GM12865 (cell line): ENCODE data around the gene RMI2.

Experiments used
- DNase-seq: peaks from one replicate; pipeline ENCODE4 v3.0.0; 2010; ENCODE audit warnings: low read depth
- H3K4me3 ChIP-seq: 2 replicates; pipeline ENCODE4 v1.5.1; 2011; ENCODE audit warnings: mild to moderate bottlenecking, low read depth, low read length, control low read depth
- TF ChIP-seq, protein P1 (sequence below): IDR thresholded peaks from 2 replicates; pipeline ENCODE4 v1.5.1; 2011; ENCODE audit warnings: low read length, control low read depth, low read depth, inconsistent platforms; ENCODE audit not compliant: insufficient read depth; ENCODE audit errors: missing control alignments

The RMI2 gene

DNA sequence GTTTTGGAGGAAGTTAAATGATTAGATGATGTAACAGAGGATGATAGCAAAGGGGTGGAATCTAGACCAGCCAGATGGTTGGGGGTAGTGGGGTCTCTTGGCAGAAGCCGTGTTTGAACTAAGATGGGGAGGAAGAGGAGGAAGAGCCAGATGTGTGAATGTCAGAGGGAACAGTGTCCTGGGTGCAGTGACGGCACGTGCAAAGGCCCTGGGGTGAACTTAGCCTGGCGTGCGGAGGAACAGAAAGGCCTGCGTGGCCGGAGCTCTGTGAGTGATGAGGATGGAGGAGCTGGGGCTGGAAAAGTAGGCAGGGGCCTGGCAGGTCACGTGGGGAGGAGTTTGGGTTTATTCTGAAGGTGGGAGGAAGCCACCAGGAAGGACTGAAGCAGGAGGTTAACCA is 26.4 kb upstream of the RMI2 start:
- no peak overlapping the region for H3K4me3 ChIP-seq
- TF ChIP-seq, protein P1, sequence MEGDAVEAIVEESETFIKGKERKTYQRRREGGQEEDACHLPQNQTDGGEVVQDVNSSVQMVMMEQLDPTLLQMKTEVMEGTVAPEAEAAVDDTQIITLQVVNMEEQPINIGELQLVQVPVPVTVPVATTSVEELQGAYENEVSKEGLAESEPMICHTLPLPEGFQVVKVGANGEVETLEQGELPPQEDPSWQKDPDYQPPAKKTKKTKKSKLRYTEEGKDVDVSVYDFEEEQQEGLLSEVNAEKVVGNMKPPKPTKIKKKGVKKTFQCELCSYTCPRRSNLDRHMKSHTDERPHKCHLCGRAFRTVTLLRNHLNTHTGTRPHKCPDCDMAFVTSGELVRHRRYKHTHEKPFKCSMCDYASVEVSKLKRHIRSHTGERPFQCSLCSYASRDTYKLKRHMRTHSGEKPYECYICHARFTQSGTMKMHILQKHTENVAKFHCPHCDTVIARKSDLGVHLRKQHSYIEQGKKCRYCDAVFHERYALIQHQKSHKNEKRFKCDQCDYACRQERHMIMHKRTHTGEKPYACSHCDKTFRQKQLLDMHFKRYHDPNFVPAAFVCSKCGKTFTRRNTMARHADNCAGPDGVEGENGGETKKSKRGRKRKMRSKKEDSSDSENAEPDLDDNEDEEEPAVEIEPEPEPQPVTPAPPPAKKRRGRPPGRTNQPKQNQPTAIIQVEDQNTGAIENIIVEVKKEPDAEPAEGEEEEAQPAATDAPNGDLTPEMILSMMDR, result no peak
- no peak for DNase-seq

DNA sequence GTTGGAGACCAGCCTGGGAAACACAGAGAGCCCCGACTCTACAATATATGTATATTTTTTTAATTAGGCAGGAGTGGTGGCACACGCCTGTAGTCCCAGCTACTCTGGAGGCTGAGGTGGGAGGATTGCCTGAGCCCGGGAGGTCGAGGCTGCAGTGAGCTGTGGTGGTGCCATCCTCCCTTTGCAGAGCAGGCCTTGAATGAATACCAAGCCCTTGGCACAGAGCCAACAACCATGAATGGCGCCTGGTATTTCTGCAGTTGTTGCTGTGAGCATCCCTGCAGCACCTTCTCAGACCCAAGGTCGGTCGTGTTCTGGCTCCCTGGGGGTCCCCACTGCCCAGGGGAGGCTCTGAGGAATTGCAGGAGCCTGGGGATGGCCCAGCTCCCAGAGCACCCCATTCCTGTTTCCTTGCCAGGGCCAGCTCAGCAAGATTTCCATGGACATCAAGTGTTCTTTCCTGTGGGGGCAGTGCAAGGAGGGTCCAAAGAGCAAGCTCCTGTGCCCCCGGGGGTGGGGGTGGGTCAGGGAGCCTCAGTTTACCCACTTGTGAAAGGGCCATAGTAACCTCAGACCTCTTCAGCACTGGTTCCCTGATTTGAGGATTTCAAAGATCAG is 25.6 kb upstream of the RMI2 start:
- DNase-seq, result no peak
- H3K4me3 ChIP-seq, result no peak overlapping the region
- TF ChIP-seq, protein P1, result no peak

DNA sequence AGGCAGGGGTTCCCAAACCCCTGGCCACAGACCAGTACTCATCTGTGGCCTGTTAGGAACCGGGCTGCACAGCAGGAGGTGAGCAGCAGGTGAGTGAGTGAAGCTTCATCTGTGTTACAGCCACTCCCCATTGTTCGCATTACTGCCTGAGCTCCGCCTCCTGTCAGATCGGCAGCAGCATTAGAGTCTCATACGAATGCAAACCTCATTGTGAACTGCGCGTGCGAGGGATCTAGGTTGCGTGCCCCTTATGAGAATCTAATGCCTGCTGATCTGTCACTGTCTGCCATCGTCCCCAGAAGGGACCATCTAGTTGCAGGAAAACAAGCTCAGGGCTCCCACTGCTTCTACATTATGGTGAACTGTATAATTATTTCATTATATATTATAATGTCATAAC is 25.1 kb upstream of the RMI2 start:
- no peak for DNase-seq
- TF ChIP-seq, protein P1, result no peak
- no peak overlapping the region for H3K4me3 ChIP-seq

DNA sequence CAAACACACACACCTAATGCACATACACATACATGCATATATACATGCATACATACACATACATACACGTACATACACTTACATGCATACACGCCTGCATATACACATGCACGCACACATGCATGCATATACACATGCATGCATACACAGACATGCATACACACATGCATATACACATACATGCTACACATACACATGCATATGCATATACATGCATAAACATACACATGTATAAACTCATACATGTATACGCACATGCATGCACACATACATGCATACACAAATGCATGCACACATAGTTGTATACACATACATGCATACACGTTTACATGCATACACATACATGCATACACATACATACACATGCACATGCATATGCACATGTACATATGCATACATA is 23.6 kb upstream of the RMI2 start:
- no peak overlapping the region for H3K4me3 ChIP-seq
- TF ChIP-seq, protein P1, result no peak
- DNase-seq, result no peak

DNA sequence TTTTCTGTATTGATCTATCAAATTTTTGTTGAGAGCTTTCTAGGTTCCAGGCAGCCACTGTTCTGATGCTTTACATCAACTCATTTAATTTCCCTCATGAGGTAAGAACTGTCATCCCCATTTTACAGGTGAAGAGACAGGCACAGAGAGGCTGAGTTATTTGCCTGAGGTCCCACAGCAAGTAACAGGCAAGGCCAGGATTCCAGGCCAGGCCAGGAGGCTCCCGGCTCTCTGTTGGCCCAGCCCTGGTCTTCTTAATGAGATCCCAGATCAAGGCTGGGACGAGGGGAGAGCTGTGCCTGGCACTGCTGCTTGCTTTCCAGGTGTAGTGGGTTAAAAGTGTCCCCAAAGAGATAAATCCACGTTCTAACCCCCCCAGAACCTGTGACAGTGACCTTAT is 22.4 kb upstream of the RMI2 start:
- DNase-seq, result no peak
- TF ChIP-seq, protein P1, result no peak
- H3K4me3 ChIP-seq, result no peak overlapping the region

DNA sequence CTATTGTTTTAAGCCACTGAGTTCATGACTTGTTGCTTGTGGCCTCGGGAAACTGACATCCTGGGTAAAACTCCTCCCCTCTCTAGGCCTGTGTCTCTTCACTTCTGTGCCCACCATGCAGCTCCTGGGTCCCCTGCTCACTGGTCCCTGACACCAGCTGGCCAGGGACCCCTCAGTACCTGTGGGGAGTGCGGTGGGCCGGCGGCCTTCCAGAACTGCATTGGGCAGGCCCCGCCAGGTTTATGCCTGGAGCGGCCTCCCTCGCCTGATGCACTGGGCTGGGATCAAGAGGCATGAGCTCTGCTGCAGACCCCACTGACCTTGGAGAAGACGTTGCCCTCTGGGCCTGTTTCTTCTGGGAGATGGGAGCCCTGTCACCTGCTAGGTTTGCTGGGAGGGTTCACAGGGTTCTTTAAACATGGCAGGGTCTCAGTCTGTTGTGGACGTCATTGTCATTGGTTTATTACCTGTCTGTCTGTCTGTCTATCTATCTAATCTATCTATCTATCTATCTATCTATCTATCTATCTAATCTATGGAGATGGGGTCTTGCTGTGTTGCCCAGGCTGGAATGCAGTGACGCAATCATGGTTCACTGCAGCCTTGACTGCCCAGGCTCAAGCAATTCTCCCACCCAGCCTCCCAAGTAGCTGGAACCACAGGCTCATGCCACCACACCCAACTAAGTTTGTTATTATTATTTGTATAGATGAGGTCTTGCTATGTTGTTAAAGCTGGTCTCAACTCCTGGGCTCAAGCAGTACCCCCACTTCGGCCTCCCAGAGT is 21.5 kb upstream of the RMI2 start:
- TF ChIP-seq, protein P1, result no peak
- no peak overlapping the region for H3K4me3 ChIP-seq
- no peak for DNase-seq

DNA sequence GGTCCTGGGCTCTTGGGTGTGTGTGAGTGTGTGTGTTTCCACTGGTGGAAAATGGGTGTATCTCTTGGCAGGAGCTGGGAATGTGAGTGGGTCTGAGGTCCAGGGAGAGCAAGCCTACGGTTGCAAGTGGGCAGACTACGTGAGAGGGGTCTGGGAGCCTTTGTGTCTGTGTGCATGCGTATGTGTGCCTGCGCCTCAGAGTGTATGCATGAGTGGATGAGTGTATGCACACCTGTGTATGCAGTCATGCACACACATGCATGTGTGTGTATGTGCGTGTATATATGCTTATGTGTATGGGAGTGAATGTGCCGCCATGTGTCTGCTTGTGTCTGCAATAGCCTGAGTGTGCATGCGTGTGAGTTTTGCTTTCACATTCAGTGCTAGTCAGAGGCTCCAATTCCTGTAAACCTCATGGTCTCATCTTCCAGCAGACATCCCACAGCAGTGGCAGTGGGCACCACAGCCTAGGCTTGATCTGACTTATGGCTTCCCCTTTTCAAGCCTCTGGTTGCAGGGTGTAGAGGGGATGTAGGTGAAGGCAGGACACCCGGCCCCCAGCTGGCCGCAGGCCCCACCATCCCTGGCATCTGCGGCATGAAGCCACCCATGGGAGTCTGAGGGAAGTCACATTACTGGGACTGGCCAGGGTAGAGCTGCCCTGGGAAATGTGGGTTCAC is 19.7 kb upstream of the RMI2 start:
- H3K4me3 ChIP-seq, result no peak overlapping the region
- TF ChIP-seq, protein P1, result no peak
- DNase-seq, result peak; percentile 78
